Mesothelial cell of epicardium (in vitro differentiated cells): ENCODE data around the gene CD72. TPM values are rescaled to one million over a fixed set of nuclear protein-coding genes. Genes with fewer than 3 reads are reported as not detected.

ENCODE experiments used
- DNase-seq, 2 experiments: peaks; one replicate each; pipeline ENCODE4 v3.0.0; 2021; ENCODE audit warnings: low spot score in 2 of 2; ENCODE audit not compliant: unreplicated experiment in 2 of 2
- H3K27ac Mint-ChIP-seq: 2 replicates; pipeline ENCODE4 v1.8.0; 2021; ENCODE audit warnings: mixed read lengths
- H3K27me3 Mint-ChIP-seq: 2 replicates; pipeline ENCODE4 v1.8.0; 2021; ENCODE audit warnings: low read depth, mixed read lengths
- H3K36me3 Mint-ChIP-seq: 2 replicates; pipeline ENCODE4 v1.8.0; 2021; ENCODE audit warnings: mixed read lengths
- H3K4me1 Mint-ChIP-seq: 2 replicates; pipeline ENCODE4 v1.8.0; 2021; ENCODE audit warnings: mixed read lengths
- H3K4me3 Mint-ChIP-seq: 2 replicates; pipeline ENCODE4 v1.8.0; 2021; ENCODE audit warnings: mild to moderate bottlenecking, moderate library complexity, mixed read lengths
- H3K9me3 Mint-ChIP-seq: 2 replicates; pipeline ENCODE4 v1.8.0; 2021; ENCODE audit warnings: mixed read lengths
- CTCF ChIP-seq: fragments of 200-600 bp; sonication (generic); IDR thresholded peaks from one replicate; pipeline ENCODE4 v1.5.0; 2021; ENCODE audit warnings: antibody characterized with exemption; ENCODE audit not compliant: unreplicated experiment
- total RNA-seq: library from RNA; stranded (reverse); gene quantifications from 3 replicates; pipeline ENCODE4 v1.2.1, GENCODE V29; 2021

The CD72 gene
- total RNA-seq, 1 donor from 2014 or later = 4.2 TPM

GRCh38 chr9:35619800-35620158, 1.6 kb upstream of the CD72 start:
- Mint-ChIP-seq H3K4me3 (no peak overlapping the region), H3K36me3 (no peaks in the 10 kb centered on the region), H3K27me3 (peaks cover 53% of the 10 kb centered on the region), H3K27ac (no peak overlapping the region), H3K4me1 (no peaks in the 10 kb centered on the region), H3K9me3 (no peaks in the 10 kb centered on the region)
- no peak for TF ChIP-seq CTCF
- no peak for DNase-seq

DNA sequence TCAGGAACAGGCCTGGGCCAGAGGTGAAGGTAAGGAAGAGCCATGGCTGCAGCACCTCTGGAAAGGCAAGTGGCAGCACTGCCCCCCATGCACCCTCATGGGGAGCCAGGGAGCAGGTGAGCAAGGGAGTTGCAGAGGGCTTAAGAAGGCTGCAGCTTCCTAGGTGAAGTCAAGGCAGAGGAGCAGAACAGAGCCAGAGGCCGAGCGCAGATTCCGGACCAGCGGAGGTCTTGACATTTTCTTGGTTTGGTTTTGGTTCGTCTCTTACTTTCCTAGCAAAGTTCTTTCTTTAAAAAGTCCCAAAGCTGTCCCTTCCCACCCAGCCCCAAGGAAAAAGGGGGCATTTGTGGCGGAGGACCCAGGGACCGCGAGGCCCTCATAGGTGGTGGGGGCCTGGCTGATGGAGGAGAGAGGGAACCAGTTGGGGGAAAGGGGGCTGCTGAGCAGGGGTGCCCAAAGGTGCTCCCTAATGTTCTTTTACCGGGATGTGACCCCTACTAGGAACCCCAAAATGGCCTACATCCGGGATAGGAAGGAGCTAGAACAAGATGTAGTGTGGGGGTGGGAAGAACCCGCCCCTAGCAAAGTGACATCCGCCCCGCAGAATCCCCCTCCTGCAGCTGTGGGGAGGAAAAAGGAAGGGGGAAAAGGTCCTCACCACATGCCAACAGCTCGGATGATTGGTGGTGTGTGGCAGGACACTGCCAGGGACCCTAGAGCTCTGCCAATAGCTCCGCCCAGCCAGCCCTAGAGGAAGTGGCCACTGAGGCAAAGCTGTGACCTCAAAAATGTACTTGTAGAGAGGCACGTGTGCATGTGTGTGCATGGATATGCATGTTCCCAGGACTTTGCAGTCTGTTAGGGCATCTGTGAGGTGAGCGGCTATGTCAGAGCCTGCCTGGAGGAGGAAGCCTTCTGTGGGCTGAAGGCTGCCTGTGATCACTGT, 914 bp upstream of the CD72 start:
- Mint-ChIP-seq H3K4me3 (no peak overlapping the region), H3K27ac (no peak overlapping the region), H3K27me3 (peaks cover 59% of the 10 kb centered on the region), H3K36me3 (no peaks in the 10 kb centered on the region), H3K4me1 (no peaks in the 10 kb centered on the region), H3K9me3 (no peaks in the 10 kb centered on the region)
- DNase-seq = no peak
- TF ChIP-seq CTCF = no peak

DNA sequence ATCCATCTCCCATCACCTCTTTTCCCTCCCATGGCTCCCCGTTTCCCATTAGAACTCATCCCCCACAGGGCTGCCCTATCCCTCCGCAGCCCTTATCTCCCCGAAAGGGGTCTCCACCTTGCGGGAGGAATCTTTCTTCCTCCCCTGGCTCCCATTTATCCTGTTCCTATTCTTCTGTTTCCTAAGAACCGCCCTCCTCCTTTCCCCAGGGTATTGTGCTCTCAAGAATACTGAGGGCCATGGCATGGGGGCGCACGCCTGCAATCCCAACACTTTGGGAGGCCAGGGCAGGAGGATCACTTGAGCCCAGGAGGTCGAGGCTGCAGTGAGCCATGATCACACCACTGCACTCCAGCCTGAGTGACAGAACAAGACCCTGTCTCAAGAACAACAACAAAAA, 665 bp downstream of the CD72 start:
- Mint-ChIP-seq H3K27ac (no peak overlapping the region), H3K4me3 (peak overlapping the region; percentile 61), H3K4me1 (no peaks in the 10 kb centered on the region), H3K36me3 (no peaks in the 10 kb centered on the region), H3K27me3 (peaks cover 74% of the 10 kb centered on the region), H3K9me3 (no peaks in the 10 kb centered on the region)
- no peak for TF ChIP-seq CTCF
- DNase-seq = no peak

DNA sequence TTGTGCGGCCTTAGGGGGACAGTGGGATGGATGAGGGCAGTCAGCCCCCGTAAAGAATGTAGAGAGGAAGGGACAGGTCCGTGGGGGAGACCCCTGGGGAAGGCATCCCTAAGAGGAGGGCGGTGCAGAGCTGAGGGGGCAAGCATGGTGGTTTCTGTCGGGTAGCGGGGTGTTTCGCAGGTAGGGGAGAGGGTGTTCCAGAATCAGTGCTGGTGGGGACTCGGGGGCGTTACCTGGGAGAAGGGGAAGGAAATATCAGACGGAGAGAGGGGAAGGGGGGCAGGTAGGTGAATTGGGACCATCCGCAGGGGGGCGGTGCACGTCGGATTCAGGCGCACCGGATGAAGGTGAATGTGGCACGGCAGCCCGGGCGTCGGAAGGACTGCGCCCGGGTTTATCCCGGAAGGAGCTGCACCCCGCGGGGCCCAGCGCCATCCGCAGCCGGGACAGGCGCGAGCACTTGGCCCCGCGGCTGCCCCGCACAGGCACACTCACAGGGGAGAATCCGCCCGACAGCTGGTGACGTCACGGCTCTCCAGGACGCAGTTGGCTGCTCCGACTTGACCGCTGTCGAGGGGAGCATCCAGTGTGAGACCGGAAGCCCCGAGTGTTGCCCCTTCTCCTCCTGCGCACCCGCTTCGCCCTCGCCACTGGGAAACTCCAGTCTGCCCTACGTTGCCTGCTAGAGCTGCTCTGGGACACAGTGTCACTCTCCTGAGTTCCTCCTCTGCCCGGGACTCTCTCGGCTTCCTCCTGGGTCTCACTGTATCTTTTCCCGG, 1.3 kb downstream of the CD72 start:
- TF ChIP-seq CTCF = no peak
- Mint-ChIP-seq H3K27ac (no peak overlapping the region), H3K9me3 (no peaks in the 10 kb centered on the region), H3K27me3 (peaks cover 76% of the 10 kb centered on the region), H3K36me3 (no peaks in the 10 kb centered on the region), H3K4me1 (no peaks in the 10 kb centered on the region), H3K4me3 (peak overlapping the region; percentile 61)
- peak; percentile 45 to 56 for DNase-seq

DNA sequence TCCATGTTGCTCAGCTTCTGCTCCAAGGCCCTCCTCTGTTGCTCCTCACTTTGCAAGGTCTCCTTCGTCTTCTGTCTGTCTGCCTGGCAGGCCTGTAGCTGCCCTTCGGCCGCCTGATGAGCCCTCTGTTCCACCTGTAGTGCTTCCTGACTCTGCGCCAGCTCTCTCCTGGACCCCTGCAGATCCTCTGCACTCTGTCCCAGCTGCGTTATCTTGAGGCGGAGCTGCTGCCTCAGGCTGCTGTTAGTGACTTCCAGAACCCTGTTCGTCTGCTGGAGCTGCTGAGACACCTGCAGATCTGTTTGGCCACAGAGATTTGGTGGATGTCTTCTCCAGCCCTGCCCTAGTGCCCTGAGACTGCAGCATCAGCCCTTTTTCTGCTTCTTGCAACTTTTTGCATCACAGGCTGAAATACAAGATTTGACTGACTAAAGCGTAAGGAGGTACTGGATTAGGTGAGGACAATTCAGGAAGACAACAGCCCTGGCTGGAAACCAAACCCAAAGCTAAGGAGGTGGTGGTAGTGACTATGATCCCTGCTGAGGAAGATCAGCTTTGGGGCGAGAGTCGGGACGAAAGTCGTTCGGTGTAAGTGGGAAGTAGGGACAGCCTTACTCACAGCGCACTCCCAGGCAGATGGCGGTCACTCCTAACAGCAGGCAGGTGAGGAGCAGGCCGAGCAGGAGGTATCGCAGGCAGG, 2.1 kb downstream of the CD72 start:
- no peak for TF ChIP-seq CTCF
- Mint-ChIP-seq H3K9me3 (no peaks in the 10 kb centered on the region), H3K4me1 (no peaks in the 10 kb centered on the region), H3K27ac (no peak overlapping the region), H3K36me3 (no peaks in the 10 kb centered on the region), H3K4me3 (peak overlapping the region; percentile 61), H3K27me3 (peaks cover 80% of the 10 kb centered on the region)
- DNase-seq = no peak
